ENCODE results near the gene DHH.

DNA sequence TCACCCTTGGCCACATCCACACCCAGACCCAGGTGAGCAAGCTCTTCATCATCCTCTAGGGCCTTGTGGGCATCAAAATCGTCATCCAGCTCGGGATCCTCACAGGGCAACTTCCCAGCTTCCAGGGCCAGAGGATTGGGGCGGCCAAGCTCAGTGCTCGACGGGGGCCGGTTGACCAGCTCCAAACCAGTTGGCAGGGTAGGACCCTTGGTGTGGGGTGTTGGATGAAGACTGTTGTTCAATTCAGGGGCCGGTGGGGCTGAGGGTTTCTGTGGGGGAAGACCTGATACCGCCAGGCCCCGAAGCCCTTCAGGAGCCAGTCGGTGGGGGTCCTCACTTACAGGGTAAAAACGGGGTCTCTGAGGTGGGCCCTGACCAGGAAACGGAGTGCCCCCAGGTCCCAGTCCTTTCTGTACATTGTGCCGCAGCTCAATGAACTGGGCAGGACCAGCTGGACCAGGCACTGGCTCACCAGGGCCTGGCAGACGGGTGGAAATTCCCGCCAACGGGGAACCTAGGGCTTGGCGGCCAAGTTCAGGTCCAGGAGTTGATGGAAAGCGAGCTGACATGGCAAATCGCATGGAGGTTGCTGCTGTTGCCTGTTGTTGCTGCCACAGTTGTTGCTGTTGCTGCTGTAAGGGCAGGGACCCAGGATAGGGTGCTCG, 56.2 kb downstream of the DHH start:
- TF ChIP-seq, protein P1, sequence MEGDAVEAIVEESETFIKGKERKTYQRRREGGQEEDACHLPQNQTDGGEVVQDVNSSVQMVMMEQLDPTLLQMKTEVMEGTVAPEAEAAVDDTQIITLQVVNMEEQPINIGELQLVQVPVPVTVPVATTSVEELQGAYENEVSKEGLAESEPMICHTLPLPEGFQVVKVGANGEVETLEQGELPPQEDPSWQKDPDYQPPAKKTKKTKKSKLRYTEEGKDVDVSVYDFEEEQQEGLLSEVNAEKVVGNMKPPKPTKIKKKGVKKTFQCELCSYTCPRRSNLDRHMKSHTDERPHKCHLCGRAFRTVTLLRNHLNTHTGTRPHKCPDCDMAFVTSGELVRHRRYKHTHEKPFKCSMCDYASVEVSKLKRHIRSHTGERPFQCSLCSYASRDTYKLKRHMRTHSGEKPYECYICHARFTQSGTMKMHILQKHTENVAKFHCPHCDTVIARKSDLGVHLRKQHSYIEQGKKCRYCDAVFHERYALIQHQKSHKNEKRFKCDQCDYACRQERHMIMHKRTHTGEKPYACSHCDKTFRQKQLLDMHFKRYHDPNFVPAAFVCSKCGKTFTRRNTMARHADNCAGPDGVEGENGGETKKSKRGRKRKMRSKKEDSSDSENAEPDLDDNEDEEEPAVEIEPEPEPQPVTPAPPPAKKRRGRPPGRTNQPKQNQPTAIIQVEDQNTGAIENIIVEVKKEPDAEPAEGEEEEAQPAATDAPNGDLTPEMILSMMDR (IDR thresholded peaks at IDR 0.05; ENCODE audit: extremely low read depth in 1 of 2, insufficient read depth in 1 of 2, low read depth in 1 of 2, low read length in 2 of 2), result no peak
- no peak for TF ChIP-seq POLR2A (IDR thresholded peaks at IDR 0.05; ENCODE audit: low read depth, low read length)

Data from endothelial cell of umbilical vein (primary cell).